HG02759 (cell line): ENCODE data around the gene NLGN2.

Source experiments
- ATAC-seq: cut with Tn5 transposase; IDR thresholded peaks from one replicate; pipeline ENCODE4 v1.9.1; 2021; ENCODE audit warnings: mild to moderate bottlenecking, moderate library complexity; ENCODE audit not compliant: unreplicated experiment

The NLGN2 gene

GRCh38 chr17:7435676-7436555 is 28.3 kb downstream of the NLGN2 start:
- ATAC-seq = peak; percentile 22

GRCh38 chr17:7436556-7437368 is 29.1 kb downstream of the NLGN2 start:
- ATAC-seq = peak; percentile 43

DNA sequence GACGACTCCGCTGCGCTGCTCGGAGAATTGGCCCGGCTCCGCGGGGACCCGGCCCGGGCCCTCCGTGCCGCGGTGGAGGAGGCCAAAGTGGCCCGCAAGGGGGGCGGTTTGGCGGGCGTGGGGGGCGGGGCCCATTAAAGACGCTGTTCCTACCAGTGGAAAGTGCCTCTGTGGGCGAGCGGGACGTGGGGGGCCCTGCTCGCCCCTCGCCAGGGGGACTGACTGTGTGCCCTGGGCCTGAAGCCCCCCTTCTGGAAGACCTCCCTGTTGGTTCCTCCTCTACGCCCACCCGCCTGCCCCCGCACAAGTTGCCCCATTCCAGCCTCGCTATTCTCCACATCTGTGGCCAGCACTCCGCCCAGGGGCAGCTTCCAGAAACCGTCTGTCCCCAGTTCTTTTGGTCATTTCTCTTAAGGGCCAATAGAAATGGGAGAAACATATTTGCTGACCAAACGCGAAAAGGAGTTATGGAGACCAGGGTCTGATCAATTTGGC is 29.8 kb downstream of the NLGN2 start:
- no peak for ATAC-seq

GRCh38 chr17:7437950-7438614 is 30.4 kb downstream of the NLGN2 start:
- ATAC-seq = no peak

DNA sequence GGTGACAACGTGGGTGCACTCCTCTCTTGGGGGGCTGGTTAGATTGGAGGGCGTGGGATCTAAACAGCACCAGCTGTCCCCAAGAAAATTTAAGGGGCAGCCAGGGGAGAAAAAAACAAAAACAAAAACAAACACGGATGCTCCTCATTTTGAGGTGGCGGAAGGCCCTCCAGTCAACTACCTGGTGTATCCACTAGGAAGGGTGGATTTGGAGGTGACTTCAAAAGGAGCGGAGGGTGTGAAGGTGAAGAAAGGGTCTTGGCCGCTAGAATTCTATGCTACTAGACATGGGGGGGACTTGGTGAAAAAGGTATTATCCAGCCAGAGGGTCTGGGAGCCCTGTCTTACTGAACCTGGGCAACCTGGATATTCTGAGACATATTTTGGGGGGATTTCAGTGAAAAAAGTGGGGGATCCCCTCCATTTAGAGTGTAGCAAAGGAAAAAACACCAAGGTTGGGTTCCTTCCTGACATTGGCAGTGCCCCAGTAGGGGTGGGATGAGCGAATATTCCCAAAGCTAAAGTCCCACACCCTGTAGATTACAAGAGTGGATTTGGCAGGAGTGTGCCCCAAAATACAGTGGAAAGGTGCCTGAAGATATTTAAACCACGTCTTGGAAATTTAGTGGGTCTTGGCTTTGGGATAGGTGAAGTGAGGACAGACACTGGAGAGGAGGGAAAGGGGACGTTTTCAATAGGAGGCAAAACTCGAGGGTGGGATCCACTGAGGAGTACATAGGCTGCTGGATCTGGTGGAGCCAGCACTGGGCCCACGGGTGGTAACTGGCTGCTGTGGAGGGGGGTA is 31.2 kb downstream of the NLGN2 start:
- ATAC-seq = no peak

GRCh38 chr17:7439462-7440112 is 31.9 kb downstream of the NLGN2 start, which contains the start of gene FGF11:
Gene FGF11 (plus strand): TSS chr17:7439512. CDS start chr17:7439621, 109 bp downstream.
- ATAC-seq = no peak

- ATAC-seq = no peak
These were observed 32.6 kb downstream of the NLGN2 start for GRCh38 chr17:7440113-7440833.

DNA sequence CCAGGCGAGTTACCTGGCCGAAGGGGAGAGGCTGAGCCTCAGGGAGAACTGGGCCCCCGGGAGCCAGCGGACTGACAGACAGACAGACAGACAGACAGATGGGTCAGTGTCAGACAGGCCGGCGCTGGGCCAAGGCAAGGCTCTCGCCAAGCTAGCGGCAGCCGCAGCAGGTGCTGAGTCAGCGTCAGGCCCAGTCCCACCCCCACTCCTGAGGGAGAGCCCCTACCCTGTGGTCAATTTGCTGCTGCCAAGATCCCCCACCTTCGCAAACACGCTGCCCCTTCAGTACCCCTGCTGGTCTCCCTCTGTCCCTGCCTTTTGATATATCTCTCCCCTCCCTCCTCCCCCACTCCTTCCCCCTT is 33.2 kb downstream of the NLGN2 start:
- no peak for ATAC-seq

- ATAC-seq = no peak
These were observed 33.6 kb downstream of the NLGN2 start for GRCh38 chr17:7441266-7441665.

DNA sequence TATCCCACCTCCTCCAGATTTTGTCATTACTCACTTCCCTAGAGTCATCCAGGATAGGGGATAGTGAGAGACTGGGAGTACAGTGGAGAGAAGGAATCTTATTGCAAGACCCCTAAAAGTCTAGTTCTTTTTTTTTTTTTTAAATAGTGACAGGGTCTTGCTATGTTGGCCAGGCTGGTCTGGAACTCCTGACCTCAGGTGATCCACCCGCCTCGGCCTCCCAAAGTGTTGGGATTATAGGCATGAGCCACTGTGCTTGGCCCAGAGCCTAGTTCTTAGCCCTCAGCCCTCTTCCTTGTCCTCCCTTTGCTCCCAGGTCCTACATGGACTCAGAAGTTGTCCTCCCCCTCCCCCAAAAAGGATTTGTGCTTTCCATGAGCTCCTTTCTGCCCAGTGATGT is 34.5 kb downstream of the NLGN2 start:
- no peak for ATAC-seq

GRCh38 chr17:7443499-7444485 is 36.1 kb downstream of the NLGN2 start:
- no peak for ATAC-seq

- no peak for ATAC-seq
These were observed 37.3 kb downstream of the NLGN2 start, which contains the start of gene CHRNB1 for GRCh38 chr17:7444682-7445618. Gene CHRNB1 (plus strand): TSS chr17:7445061. CDS start chr17:7445128, 67 bp downstream.

- ATAC-seq = no peak
These were observed 37.9 kb downstream of the NLGN2 start for GRCh38 chr17:7445619-7445968.

DNA sequence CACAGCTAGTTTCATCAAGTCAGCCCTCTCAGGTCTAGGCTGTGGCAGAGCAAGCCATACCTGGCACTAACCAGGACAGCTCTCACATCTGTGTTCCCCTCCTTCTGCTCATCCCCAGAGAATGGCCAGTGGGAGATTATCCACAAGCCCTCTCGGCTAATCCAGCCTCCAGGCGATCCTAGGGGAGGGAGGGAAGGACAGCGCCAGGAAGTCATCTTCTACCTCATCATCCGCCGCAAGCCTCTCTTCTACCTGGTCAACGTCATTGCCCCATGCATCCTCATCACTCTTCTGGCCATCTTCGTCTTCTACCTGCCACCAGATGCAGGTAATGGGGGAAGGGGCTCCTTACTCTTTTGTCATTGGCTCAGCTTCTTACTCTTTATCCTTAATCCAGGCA is 40.8 kb downstream of the NLGN2 start:
- ATAC-seq = no peak

GRCh38 chr17:7459961-7460545 is 52.4 kb downstream of the NLGN2 start:
- no peak for ATAC-seq

GRCh38 chr17:7460850-7461660 is 53.4 kb downstream of the NLGN2 start:
- ATAC-seq = no peak
